HG03439 (cell line): ENCODE results near the gene GTPBP4.
A peak's percentile ranks its signal among the peaks of the same experiment; 100 is the strongest.

Experiments
- ATAC-seq: cut with Tn5 transposase; IDR thresholded peaks from one replicate; pipeline ENCODE4 v1.9.1; 2021; ENCODE audit warnings: mild to moderate bottlenecking, moderate library complexity; ENCODE audit not compliant: unreplicated experiment

GTPBP4 gene

GRCh38 chr10:987870-988666 lies at the start of gene GTPBP4:
TSS of gene GTPBP4 (plus strand) at chr10:988434. CDS start at chr10:988480, 46 bp downstream.
- ATAC-seq, result peak; percentile 95

GRCh38 chr10:938941-939678 lies 49.1 kb upstream of the GTPBP4 start:
- ATAC-seq, result no peak

- no peak for ATAC-seq
These were observed 44.8 kb upstream of the GTPBP4 start for GRCh38 chr10:943334-944033.

GRCh38 chr10:944034-944831 lies 44.0 kb upstream of the GTPBP4 start:
- ATAC-seq, result no peak

- no peak for ATAC-seq
These were observed 42.5 kb upstream of the GTPBP4 start for GRCh38 chr10:945778-946177.

- no peak for ATAC-seq
These were observed 41.2 kb upstream of the GTPBP4 start for GRCh38 chr10:947051-947450.

GRCh38 chr10:947881-948280 lies 40.4 kb upstream of the GTPBP4 start:
- no peak for ATAC-seq

GRCh38 chr10:948347-948746 lies 39.9 kb upstream of the GTPBP4 start:
- no peak for ATAC-seq

- no peak for ATAC-seq
These were observed 38.8 kb upstream of the GTPBP4 start for GRCh38 chr10:949446-949845.

- no peak for ATAC-seq
These were observed 34.4 kb upstream of the GTPBP4 start for GRCh38 chr10:953836-954235.

GRCh38 chr10:954396-954795 lies 33.8 kb upstream of the GTPBP4 start:
- no peak for ATAC-seq

- ATAC-seq, result no peak
These were observed 33.0 kb upstream of the GTPBP4 start for GRCh38 chr10:955127-955819.

GRCh38 chr10:955820-956217 lies 32.4 kb upstream of the GTPBP4 start:
- no peak for ATAC-seq

- no peak for ATAC-seq
These were observed 30.1 kb upstream of the GTPBP4 start for GRCh38 chr10:958106-958505.

- ATAC-seq, result no peak
These were observed 29.4 kb upstream of the GTPBP4 start for GRCh38 chr10:958856-959255.

- ATAC-seq, result no peak
These were observed 25.9 kb upstream of the GTPBP4 start for GRCh38 chr10:962342-962741.

GRCh38 chr10:963186-963585 lies 25.0 kb upstream of the GTPBP4 start:
- ATAC-seq, result no peak

- no peak for ATAC-seq
These were observed 24.6 kb upstream of the GTPBP4 start for GRCh38 chr10:963655-964054.

GRCh38 chr10:964321-964987 lies 23.8 kb upstream of the GTPBP4 start:
- ATAC-seq, result no peak

GRCh38 chr10:964988-965417 lies 23.2 kb upstream of the GTPBP4 start:
- ATAC-seq, result no peak
